HG03521 (cell line): ENCODE data around the gene ABHD11.
"Not testable (repeated sequence)": the region's sequence is repeated elsewhere in the genome, so short reads cannot be mapped to it uniquely, and the experiment has no call there.

Experiments
- ATAC-seq: cut with Tn5 transposase; IDR thresholded peaks from one replicate; pipeline ENCODE4 v1.9.1; 2021; ENCODE audit warnings: mild to moderate bottlenecking, moderate library complexity; ENCODE audit not compliant: unreplicated experiment

The ABHD11 gene, protein sequence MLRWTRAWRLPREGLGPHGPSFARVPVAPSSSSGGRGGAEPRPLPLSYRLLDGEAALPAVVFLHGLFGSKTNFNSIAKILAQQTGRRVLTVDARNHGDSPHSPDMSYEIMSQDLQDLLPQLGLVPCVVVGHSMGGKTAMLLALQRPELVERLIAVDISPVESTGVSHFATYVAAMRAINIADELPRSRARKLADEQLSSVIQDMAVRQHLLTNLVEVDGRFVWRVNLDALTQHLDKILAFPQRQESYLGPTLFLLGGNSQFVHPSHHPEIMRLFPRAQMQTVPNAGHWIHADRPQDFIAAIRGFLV

DNA sequence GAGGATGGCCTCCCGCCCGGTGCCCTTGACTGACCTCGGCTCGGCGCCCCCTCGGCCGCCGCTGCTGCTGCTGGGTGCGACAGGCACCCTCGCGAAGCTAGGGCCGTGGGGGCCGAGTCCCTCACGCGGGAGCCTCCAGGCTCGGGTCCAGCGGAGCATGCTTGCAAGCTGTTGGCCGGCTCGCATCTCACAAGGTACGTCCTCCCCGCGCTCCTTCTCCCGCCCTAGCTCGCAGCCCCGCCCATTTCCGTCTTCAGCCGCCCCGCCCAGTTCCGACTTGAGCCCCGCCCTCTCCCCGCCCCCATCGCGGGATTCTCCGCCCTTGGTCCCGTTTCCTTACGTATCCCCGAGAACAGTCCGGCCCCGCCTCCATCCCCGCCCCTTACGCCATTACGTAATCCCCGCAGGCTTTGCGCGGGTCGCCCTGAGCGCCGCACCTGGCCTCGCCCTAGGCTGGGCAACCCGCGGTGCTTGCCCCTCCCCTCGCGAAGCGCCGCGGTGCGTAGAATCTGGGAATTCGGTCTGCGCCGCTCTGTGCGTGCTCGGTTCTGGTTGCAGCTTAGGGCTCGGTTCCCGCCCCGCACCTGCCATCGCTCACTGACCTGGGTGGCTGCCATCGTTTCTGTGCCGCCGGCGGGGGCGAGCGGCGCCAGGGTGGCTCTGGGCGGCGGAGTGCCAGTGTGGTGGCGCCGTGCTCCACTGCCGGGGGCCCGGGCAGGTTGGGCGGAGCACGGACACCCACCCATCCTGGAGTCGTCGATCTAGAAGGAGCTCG lies at the start of gene ABHD11:
ABHD11 (minus strand) TSS at position 191 of the 775 bp plus-strand sequence; CDS start at position 159, 32 bp downstream.
- ATAC-seq: peak; percentile 85

DNA sequence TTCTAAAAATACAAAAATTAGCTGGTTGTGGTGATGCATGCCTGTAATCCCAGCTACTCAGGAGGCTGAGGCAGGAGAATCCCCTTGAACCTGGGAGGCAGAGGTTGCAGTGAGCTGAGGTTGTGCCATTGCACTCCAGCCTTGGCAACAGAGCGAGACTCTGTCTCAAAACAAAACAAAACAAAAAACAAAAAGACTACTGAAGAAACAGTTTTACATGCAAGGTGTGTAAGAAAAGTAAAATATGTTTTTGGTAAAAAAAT lies 49.1 kb upstream of the ABHD11 start:
- ATAC-seq: not testable (repeated sequence)

DNA sequence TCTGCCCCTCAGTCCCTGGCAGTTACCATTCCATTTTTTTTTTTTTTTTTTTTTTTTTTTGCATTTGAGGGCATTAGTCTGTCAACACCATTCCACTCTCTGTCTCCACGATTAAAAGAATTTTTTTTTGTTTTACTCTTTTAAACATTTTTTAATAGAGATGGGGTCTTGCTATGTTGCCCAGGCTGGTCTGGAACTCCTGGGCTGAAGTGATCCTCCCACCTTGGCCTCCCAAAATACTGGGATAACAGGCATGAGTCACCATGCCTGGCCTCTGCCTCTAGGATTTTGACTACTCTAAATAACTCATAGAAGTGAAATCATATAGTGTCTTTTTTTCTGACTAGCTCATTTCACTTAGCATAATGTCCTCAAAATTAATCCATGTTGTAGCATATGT lies 48.0 kb upstream of the ABHD11 start:
- no peak for ATAC-seq

DNA sequence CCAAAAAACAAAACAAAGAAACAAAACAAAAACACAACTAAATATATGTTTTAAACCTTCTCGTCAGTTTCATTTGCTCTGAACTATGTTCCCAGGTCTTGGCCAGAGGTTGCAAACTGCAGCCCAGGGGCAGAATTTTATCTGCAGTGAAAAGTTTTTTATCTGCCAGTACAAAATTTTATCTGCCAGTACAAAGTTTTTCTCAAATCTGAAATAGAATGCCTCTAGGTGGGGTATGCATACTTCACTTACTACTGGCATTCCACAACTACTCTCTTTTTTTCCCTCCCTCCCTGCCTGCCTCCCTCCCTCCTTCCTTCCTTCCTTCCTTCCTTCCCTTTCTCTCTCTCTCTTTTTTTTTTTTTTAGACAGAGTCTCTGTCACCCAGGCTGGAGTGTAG lies 40.9 kb upstream of the ABHD11 start:
- ATAC-seq: no peak

DNA sequence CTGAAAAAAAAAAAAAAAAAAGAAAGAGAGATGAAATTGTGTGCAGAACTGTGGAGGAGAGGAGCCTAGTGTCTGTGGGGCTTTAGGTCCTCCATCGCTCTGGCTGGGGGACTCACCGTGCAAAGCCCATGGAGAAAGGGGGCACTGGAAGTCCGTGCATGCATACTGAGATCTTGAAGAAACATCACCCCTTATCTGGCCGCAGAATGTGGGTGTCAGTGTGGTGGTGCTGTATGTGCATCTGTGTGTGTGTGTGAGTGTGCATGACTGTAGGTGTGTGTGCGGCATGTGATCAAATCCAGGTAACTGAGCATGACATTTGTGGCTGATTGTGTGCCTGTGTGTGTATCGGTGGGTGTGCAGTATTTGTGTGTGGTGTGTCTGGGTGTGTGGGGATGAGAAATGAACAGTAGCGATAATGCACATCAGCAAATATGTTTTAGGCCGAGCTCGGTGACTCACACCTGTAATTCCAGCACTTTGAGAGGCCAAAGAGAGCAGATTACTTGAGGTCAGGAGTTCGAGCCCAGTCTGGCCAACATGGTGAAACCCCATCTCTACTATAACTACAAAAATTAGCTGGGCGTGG lies 40.3 kb upstream of the ABHD11 start:
- no peak for ATAC-seq

DNA sequence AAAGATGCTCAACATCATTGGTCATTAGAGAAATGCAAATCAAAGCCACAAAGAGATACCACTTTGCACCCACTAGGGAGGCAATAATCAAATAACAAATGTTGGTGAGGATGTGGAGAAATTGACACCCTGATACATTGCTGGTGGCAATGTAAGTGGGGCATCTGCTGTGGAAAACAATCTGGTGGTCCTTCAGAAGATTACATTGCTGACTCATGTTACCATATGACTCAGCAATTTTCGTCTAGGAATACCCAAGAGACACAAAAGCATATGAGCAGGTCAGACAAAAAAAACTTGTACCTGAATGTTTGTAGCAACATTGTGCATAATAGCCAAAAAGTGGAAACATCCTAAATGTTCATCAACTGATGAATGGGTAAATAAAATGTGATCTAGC lies 36.3 kb upstream of the ABHD11 start:
- no peak for ATAC-seq

DNA sequence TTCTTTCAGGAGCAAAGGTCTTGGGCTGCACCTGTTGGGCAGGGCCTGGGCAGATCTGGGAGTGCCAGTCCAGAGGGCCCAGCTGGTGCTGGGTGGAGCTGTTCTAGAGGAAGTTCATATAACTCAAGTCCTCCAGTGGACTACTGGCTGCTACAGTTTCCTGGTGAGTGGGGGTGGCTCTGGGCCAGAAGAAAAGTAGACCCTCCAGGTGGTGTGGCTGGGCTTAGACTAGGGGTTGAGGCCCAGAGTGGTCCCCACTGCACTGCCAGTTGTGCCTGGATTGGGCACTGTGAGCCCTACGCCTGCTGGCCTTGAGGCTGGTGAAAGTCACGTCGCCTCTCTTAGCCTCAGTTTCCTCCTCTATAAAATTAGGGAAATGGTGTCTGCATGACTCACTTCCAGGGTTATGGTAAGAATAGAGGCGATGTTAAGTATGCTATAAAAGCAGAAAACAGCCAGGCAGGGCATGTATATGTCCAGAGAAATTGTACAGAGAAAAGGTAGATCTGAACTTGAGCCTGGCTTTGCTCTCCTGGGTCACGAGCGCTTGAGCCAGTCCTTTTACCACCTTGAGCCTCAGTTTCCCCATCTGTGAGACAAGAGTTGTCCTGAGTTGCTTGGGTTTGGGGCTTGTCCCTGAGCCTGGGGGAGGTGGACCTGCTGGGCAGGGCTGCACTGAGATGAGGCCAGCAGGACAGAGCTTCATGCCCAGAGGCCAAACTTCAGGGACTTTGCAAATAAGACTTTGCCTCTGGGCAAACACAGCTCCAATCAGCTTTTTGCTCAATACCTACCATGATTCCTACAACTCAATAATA lies 35.3 kb upstream of the ABHD11 start:
- no peak for ATAC-seq

DNA sequence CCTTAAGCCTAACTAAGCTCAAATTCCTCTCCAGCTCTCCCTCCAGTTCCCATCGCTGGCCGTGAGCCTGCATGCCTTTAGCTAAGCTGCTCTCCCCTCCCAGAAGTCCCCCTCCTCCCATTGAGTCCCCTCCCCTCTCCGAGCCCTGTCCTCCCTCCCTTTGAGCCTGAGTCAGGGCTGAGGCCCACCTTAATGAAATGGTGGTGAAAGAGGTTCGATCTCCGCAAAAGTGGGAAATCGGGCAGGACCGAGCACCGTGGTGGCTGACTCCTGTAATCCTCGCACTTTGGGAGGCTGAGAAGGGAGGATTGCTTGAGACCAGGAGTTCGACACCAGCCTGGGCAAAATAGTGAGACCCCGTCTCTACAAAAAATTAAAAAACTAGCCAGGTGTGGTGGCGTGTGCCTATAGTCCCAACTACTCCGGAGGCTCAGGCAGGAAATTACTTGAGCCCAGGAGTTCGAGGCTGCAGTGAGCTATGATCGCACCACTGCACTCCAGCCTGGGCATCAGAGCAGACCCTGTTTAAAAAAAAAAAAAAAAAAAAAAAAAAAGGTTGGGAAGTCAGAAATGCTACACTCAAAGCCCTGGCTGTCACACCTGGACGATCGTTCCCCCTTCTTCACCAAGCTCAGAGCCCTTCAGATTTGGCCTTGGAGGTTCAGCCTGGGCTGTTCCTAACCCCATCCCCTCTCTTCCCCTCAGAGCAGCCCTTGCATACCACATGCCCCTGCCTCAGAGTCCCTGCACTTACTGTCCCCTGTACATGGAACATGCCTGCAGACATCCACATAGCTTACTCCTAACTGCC lies 32.5 kb upstream of the ABHD11 start:
- no peak for ATAC-seq

DNA sequence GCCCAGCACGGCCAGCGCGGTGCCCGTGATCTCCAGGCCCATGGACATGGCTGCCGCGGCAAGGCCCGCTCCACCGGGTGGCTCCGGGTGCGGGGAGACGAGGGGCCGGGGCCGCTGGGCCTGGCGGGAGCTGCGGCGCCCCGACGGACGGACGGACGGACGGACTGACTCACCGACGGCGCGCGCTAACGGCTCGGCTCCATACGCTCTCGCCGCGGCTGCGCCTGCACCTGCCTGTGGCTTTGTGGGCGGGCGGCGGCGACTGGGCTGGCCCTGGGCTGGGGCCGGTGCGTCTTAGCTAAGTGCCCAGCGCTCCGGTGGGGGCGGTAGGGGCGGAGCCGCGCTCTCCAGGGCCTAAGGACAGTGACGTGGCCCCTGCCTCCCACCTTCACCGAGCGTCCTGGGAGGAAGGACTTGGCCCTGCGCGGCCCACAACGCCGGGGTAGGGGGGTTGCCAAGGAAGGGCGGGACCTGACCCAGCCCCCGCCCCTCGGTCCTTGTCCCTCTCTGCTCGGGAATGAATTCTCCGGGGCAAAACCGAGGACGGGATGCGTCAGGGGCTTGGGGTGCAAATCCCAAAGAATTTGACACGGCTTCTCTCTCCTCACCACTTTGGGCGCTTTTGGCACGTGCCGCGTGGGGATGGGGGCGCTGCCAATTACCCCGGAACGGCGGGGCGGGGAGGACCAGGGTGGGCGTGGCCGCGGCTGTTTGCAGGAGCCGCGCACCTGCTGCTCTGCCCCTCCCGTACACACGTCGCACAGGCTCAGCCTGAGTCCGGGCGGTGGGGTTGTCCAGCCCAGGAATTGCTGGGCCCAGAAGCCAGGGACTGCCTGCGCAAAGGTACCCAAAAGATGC lies 31.6 kb upstream of the ABHD11 start, which contains the start of gene CLDN3:
CLDN3 (minus strand) TSS at position 269 of the 858 bp plus-strand sequence; CDS start at position 48, 221 bp downstream.
- ATAC-seq: no peak

DNA sequence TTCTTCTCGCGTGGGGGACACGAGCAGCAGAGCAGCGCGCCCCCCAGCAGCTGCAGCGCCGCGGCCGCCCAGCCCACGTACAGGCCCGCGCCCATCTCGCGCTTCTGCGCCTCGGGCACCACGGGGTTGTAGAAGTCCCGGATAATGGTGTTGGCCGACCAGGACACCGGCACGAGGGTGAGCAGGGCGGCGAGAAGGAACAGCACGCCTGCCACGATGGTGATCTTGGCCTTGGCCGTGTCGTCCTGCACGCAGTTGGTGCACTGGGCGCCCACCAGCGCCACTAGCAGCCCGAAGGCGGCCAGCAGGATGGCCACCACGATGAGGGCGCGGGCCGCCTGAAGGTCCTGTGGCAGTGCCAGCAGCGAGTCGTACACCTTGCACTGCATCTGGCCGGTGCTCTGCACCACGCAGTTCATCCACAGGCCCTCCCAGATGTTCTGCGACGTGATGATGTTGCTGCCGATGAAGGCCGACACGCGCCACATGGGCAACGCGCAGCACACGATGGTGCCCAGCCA lies 30.9 kb upstream of the ABHD11 start:
- ATAC-seq: no peak

DNA sequence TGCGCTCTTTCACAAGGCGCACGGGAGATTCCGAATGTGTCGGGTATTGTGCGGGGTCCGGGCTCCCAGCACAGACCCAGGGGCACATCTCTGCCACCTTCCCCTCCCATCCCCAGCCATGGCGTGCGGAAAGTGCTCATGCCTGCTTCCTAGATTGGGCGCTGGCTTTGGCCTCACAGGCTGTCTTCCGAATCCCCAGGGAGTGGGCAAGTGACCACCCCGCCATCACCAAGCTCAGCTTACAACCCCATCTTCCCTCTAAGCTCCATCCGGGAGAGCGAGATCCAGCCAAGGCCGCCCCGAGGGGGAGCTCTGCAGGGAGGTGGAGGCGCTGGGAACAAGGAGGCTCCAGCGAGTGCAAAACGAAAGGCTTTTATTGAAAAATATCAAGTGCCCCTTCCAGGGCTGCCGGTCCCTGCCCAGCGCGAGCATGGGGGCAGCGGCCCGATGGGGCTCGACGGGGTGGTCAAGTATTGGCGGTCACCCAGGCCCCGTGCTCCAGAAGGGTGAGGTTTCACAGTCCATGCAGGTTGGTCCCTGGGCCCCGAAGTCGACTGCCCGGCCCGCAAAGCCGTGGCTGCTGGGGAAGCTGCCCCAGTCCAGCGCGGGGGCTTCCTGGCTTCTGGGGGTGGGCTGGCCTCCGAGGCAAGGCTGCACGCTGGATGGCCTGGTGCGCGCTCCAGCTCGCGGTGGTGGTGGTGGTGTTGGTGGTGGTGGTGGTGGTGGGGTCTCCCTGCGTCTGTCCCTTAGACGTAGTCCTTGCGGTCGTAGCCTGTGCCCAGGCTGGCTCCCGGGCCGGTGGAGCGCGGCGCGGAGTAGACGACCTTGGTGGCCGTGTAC lies 30.3 kb upstream of the ABHD11 start:
- no peak for ATAC-seq

DNA sequence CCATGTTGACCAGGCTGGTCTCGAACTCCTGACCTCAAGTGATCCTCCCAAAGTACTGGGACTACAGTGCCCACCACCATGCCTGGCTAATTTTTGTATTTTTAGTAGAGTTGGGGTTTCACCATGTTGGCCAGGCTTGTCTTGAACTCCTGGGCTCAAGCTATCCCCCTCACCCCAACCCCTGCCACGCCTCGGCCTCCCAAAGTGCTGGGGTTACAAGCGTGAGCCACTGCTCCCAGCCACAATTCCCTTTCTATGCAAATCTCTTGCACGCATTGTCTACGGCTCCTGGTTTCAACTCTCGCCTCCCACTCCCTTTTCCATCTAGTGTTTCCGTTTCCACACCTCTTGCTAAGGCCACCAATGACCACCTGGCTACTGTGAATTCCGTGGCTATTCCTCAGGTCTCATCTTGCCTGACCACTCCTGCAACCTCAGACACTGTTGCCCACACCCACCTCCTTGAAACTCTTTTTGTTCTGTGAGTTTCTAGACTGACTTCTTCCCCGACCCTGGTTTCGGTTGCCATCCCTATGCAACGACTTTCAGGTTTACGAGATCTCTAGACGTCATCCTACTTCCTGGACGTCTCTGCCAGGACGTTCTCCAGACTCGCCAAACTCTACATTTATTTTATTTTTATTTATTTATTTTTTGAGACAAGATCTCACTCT lies 28.1 kb upstream of the ABHD11 start:
- no peak for ATAC-seq

DNA sequence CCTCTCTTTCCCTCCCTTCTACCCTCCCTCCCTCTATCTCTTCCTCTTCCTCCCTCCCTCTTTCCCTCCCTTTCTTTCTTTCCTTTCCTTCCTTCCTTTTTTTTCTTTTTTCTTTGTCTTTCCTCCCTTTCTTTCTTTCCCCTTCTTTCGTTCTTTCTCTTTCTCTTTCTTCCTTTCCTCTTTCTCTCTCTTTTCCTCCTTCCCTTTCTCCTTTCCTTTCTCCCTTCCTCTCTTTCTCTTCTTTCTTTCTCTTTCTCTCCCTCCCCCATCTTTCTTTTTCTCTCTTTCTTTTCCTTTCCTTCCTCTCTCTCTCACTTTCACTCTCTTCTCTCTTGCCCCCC lies 24.0 kb upstream of the ABHD11 start:
- ATAC-seq: no peak

DNA sequence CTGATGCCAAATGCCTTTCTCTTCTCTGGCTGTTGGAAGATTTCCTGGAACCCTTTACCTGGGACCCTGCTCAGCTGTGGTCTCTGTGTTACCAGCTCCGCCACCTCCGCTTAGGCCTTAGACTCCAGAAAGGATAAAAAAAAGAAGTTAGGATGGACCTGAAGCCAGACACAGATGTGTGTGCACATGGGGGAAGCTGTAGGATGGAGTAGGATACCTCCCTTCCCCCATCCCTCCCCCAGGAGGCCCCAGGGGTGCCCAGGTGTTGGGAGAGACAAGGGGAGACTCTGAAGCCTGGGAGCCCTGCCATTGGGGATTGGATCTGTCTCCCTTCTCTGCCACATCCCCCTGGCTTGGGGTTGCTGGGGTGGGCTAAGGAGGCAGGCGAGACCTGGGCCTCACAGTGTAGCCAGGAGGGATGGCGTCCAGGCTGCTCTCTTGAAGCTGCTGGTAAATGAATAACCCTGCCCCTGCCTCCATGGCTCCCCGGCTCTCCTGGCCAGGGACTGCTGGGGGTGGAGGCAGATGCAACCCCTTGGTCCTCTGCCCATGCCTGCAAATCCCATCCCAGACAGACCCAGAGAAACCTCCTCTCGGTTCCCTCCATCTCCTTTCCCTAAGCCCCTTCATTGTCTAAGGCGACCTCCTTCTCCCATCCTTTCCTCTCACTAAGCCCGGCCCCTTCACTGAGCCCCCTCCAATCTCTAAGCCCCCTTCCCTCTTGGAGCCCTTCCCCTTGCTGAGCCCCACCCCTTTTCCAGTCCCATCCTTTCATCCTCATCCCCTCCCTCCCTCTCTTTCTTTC lies 23.5 kb upstream of the ABHD11 start:
- ATAC-seq: no peak

DNA sequence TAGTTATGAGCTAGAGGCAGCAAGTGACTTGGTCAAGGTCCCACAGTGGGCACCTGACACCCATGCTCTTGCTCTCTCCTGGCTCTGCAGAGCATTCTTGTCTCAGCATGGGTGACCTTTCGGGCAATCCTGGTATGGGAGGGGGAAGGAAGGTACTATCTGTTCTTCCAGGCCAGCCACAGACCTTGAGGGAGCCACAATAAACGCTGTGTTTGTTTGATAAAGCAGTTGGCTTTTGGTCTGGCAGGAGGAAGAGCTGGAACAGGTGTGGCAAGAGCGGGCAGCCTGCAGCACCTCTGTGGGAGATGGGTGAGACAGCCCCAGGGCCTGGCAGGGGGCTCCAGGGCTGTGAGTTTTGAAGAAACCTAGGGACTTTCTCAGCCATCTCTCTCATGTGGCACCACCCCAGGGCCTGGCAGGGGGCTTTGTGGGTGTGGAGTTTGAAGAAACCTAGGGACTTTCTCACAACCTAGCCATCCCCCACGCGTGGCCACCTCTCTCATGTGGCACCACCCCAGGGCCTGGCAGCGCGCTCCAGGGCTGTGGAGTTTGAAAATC lies 20.1 kb upstream of the ABHD11 start:
- ATAC-seq: no peak

DNA sequence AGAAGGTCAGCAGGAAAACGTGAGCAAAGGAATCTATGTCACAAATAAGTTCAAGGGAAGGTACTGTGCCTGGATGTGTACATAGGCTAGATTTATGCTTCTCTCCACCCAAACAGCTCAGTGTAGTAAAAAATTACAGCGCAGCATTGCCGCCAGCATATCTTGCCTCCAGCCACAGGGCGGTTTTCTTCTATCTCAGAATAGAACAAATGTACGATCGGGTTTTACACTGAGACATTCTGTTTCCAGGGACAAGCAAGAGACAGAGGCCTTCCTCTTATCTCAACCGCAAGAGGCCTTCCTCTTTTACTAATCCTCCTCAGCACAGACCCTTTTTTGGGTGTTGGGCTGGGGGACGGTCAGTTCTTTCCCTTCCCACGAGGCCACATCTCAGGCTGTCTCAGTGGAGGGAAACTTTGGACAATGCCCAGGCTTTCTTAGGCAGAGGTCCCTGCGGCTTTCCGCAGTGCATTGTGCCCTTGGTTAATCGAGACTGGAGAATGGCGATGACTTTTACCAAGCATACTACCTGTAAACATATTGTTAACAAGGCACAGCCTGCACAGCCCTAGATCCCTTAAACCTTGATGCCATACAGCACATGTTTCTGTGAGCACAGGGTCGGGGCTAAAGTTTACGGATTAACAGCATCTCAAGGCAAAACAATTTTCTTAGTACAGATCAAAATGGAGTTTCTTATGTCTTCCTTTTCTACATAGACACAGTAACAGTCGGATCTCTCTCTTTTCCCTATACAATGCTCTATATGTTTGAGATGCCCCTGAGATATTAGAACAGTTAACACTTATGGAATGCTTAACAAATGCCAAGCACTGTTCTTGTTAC lies 11.6 kb upstream of the ABHD11 start:
- no peak for ATAC-seq
